Dendritic cell treated with granulocyte-macrophage colony-stimulating factor and Interleukin-4, amounts not matched to agents 40 ng/mL and 50 ng/mL, for 4 days (primary cell): ENCODE measurements around the gene PRICKLE3.

Experiments used
- H3K27ac Mint-ChIP-seq: one replicate; pipeline ENCODE4 v1.8.0; 2022; ENCODE audit warnings: mild to moderate bottlenecking, mixed read lengths
- H3K27me3 Mint-ChIP-seq: one replicate; pipeline ENCODE4 v1.8.0; 2022; ENCODE audit warnings: mild to moderate bottlenecking, mixed read lengths
- H3K36me3 Mint-ChIP-seq: one replicate; pipeline ENCODE4 v1.8.0; 2022; ENCODE audit warnings: low read depth, mixed read lengths
- H3K4me1 Mint-ChIP-seq: one replicate; pipeline ENCODE4 v1.8.0; 2022; ENCODE audit warnings: low read depth, mixed read lengths
- H3K4me3 Mint-ChIP-seq: one replicate; pipeline ENCODE4 v1.8.0; 2022; ENCODE audit warnings: mild to moderate bottlenecking, moderate library complexity, mixed read lengths
- H3K9me3 Mint-ChIP-seq: one replicate; pipeline ENCODE4 v1.8.0; 2022; ENCODE audit warnings: mixed read lengths
- intact Hi-C: fragments of 100-400 bp; cut with micrococcal nuclease; formaldehyde crosslinking; loops from one replicate; pipeline ENCODE4 v1.15.0; 2022

The PRICKLE3 gene

GRCh38 chrX:49199906-49200771, 14.0 kb upstream of the PRICKLE3 start, which contains the start of gene SYP:
Gene SYP (minus strand): TSS chrX:49200193. CDS start chrX:49200186, 7 bp downstream.
- peaks cover 22% of the 10 kb centered on the region for H3K27me3 Mint-ChIP-seq
- peaks cover 20% of the 10 kb centered on the region for H3K4me1 Mint-ChIP-seq
- intact Hi-C loops, result loop anchor here (2.0 kb wide), 1 partner anchor 69 kb away; the partner anchor contains the start of gene PPP1R3F
- no peaks in the 10 kb centered on the region for H3K36me3 Mint-ChIP-seq
- H3K9me3 Mint-ChIP-seq, result no peaks in the 10 kb centered on the region
- peak within 1 kb of the TSS; percentile 69 for H3K27ac Mint-ChIP-seq
- H3K4me3 Mint-ChIP-seq, result peak within 1 kb of the TSS; percentile 51

- no peaks in the 10 kb centered on the region for H3K36me3 Mint-ChIP-seq
- H3K4me1 Mint-ChIP-seq, result peaks cover 20% of the 10 kb centered on the region
- intact Hi-C loops, result no loop called here
- H3K9me3 Mint-ChIP-seq, result no peaks in the 10 kb centered on the region
- H3K27me3 Mint-ChIP-seq, result peaks cover 22% of the 10 kb centered on the region
- no peak overlapping the region for H3K27ac Mint-ChIP-seq
- H3K4me3 Mint-ChIP-seq, result no peak overlapping the region
Observed at GRCh38 chrX:49199315-49199595, 13.1 kb upstream of the PRICKLE3 start.

GRCh38 chrX:49198540-49199314, 12.6 kb upstream of the PRICKLE3 start:
- H3K9me3 Mint-ChIP-seq, result no peaks in the 10 kb centered on the region
- H3K4me3 Mint-ChIP-seq, result peak overlapping the region; percentile 47
- no peak overlapping the region for H3K27ac Mint-ChIP-seq
- H3K4me1 Mint-ChIP-seq, result peaks cover 21% of the 10 kb centered on the region
- peaks cover 22% of the 10 kb centered on the region for H3K27me3 Mint-ChIP-seq
- H3K36me3 Mint-ChIP-seq, result no peaks in the 10 kb centered on the region
- intact Hi-C loops, result no loop called here

GRCh38 chrX:49197543-49198087, 11.4 kb upstream of the PRICKLE3 start:
- Mint-ChIP-seq H3K27ac (no peak overlapping the region), H3K36me3 (no peaks in the 10 kb centered on the region), H3K9me3 (no peaks in the 10 kb centered on the region), H3K27me3 (peaks cover 22% of the 10 kb centered on the region), H3K4me3 (no peak overlapping the region), H3K4me1 (peaks cover 31% of the 10 kb centered on the region)
- intact Hi-C loops, result no loop called here

GRCh38 chrX:49193542-49193964, 7.4 kb upstream of the PRICKLE3 start:
- Mint-ChIP-seq H3K9me3 (no peaks in the 10 kb centered on the region), H3K4me3 (no peak overlapping the region), H3K36me3 (no peaks in the 10 kb centered on the region), H3K4me1 (peaks cover 43% of the 10 kb centered on the region), H3K27ac (no peak overlapping the region), H3K27me3 (peaks cover 11% of the 10 kb centered on the region)
- intact Hi-C loops, result loop anchor here (5.0 kb wide), 1 partner anchor 44 kb away; the partner anchor contains the start of gene CCDC22

- Mint-ChIP-seq H3K9me3 (no peaks in the 10 kb centered on the region), H3K27me3 (peaks cover 4% of the 10 kb centered on the region), H3K27ac (no peak overlapping the region), H3K4me1 (peaks cover 44% of the 10 kb centered on the region), H3K36me3 (no peaks in the 10 kb centered on the region), H3K4me3 (no peak overlapping the region)
- intact Hi-C loops, result loop anchor here (5.0 kb wide), 1 partner anchor 44 kb away; the partner anchor contains the start of gene CCDC22
Observed at GRCh38 chrX:49192722-49193328, 6.7 kb upstream of the PRICKLE3 start.

- peak overlapping the region; percentile 78 for H3K4me3 Mint-ChIP-seq
- no peaks in the 10 kb centered on the region for H3K36me3 Mint-ChIP-seq
- H3K9me3 Mint-ChIP-seq, result no peaks in the 10 kb centered on the region
- H3K27ac Mint-ChIP-seq, result peak overlapping the region; percentile 94
- intact Hi-C loops, result loop anchor here (2.0 to 5.0 kb wide), 2 partner anchors 46 to 77 kb away; partner anchors contain the start of genes CCDC22 and PPP1R3F
- no peaks in the 10 kb centered on the region for H3K27me3 Mint-ChIP-seq
- H3K4me1 Mint-ChIP-seq, result peaks cover 56% of the 10 kb centered on the region
Observed at GRCh38 chrX:49191574-49192011, 5.4 kb upstream of the PRICKLE3 start.

GRCh38 chrX:49190821-49191573, 4.8 kb upstream of the PRICKLE3 start:
- H3K36me3 Mint-ChIP-seq, result no peaks in the 10 kb centered on the region
- no peaks in the 10 kb centered on the region for H3K27me3 Mint-ChIP-seq
- H3K4me1 Mint-ChIP-seq, result peaks cover 60% of the 10 kb centered on the region
- peak overlapping the region; percentile 78 for H3K4me3 Mint-ChIP-seq
- intact Hi-C loops, result loop anchor here (2.0 to 5.0 kb wide), 2 partner anchors 46 to 78 kb away; partner anchors contain the start of genes CCDC22 and PPP1R3F
- H3K27ac Mint-ChIP-seq, result peak overlapping the region; percentile 94
- H3K9me3 Mint-ChIP-seq, result no peaks in the 10 kb centered on the region

GRCh38 chrX:49189606-49190005, 3.4 kb upstream of the PRICKLE3 start:
- intact Hi-C loops, result loop anchor here (2.0 to 5.0 kb wide), 2 partner anchors 48 to 79 kb away; partner anchors contain the start of genes CCDC22 and PPP1R3F
- Mint-ChIP-seq H3K4me1 (peaks cover 68% of the 10 kb centered on the region), H3K9me3 (no peaks in the 10 kb centered on the region), H3K4me3 (no peak overlapping the region), H3K27me3 (no peaks in the 10 kb centered on the region), H3K36me3 (peaks cover 7% of the 10 kb centered on the region), H3K27ac (peak overlapping the region; percentile 94)

GRCh38 chrX:49188468-49189076, 2.4 kb upstream of the PRICKLE3 start:
- no peaks in the 10 kb centered on the region for H3K9me3 Mint-ChIP-seq
- H3K27me3 Mint-ChIP-seq, result no peaks in the 10 kb centered on the region
- no peak overlapping the region for H3K4me3 Mint-ChIP-seq
- peak overlapping the region; percentile 94 for H3K27ac Mint-ChIP-seq
- H3K36me3 Mint-ChIP-seq, result peaks cover 18% of the 10 kb centered on the region
- intact Hi-C loops, result no loop called here
- H3K4me1 Mint-ChIP-seq, result peaks cover 75% of the 10 kb centered on the region

GRCh38 chrX:49187526-49187925, 1.4 kb upstream of the PRICKLE3 start:
- Mint-ChIP-seq H3K27ac (peak overlapping the region; percentile 75), H3K4me3 (no peak overlapping the region), H3K9me3 (no peaks in the 10 kb centered on the region), H3K36me3 (peaks cover 28% of the 10 kb centered on the region), H3K4me1 (peaks cover 67% of the 10 kb centered on the region), H3K27me3 (no peaks in the 10 kb centered on the region)
- intact Hi-C loops, result no loop called here

- no peaks in the 10 kb centered on the region for H3K27me3 Mint-ChIP-seq
- H3K27ac Mint-ChIP-seq, result peak overlapping the region; percentile 75
- H3K4me3 Mint-ChIP-seq, result no peak overlapping the region
- intact Hi-C loops, result no loop called here
- peaks cover 33% of the 10 kb centered on the region for H3K36me3 Mint-ChIP-seq
- H3K9me3 Mint-ChIP-seq, result no peaks in the 10 kb centered on the region
- peaks cover 67% of the 10 kb centered on the region for H3K4me1 Mint-ChIP-seq
Observed at GRCh38 chrX:49187028-49187394, 838 bp upstream of the PRICKLE3 start.
